BJ (cell line): ENCODE data around the gene PDE4D. TPM values are rescaled to one million over a fixed set of nuclear protein-coding genes. Genes with fewer than 3 reads are reported as not detected.
"Not testable (repeated sequence)": the region's sequence is repeated elsewhere in the genome, so short reads cannot be mapped to it uniquely, and the experiment has no call there.

ENCODE experiments used
- CTCF ChIA-PET: fragments of 350-600 bp; formaldehyde crosslinking; extraction: SDS; loops from one replicate; lab custom pipeline; 2021; ENCODE audit warnings: antibody characterized with exemption, inconsistent platforms; lab: Yijun Ruan, JAX
- POLR2A ChIA-PET: fragments of 300-600 bp; sonication (Branson Sonifier 250); formaldehyde crosslinking; extraction: SDS; loops from one replicate; lab custom pipeline; 2021; ENCODE audit warnings: antibody characterized with exemption; lab: Charles Lee
- DNase-seq: peaks from one replicate; pipeline ENCODE4 v3.0.0-alpha.2; 2011; ENCODE audit warnings: low read depth
- H3K27me3 ChIP-seq: 2 replicates; pipeline ENCODE4 v1.6.0; 2011; ENCODE audit warnings: low read length; ENCODE audit not compliant: control insufficient read depth, insufficient read depth
- H3K36me3 ChIP-seq: 2 replicates; pipeline ENCODE4 v1.5.1; 2011; ENCODE audit warnings: low read length; ENCODE audit not compliant: control insufficient read depth, insufficient read depth
- H3K4me3 ChIP-seq: 2 replicates; pipeline ENCODE4 v1.5.1; 2011; ENCODE audit warnings: low read depth, mild to moderate bottlenecking, control low read depth, low read length
- CTCF ChIP-seq: IDR thresholded peaks from 2 replicates; pipeline ENCODE4 v1.5.1; 2011; ENCODE audit warnings: low read depth, mild to moderate bottlenecking, control low read depth, inconsistent platforms, low read length, moderate library complexity; ENCODE audit not compliant: insufficient read depth
- polyA plus RNA-seq: library from polyadenylated mRNA; depleted of rRNA; stranded (reverse); fragments of >200 nt; gene quantifications from 2 replicates; pipeline ENCODE4 v1.2.3, GENCODE V29; 2011

Gene PDE4D
- polyA plus RNA-seq, 1 experiment: 2.8 TPM

GRCh38 chr5:58999804-59000203 lies 893.7 kb downstream of the PDE4D start:
- DNase-seq: no peak
- no peaks in the 10 kb centered on the region for H3K36me3 ChIP-seq
- POLR2A ChIA-PET: no interaction called here
- no peak for TF ChIP-seq CTCF
- no peaks in the 10 kb centered on the region for H3K27me3 ChIP-seq
- CTCF ChIA-PET: interaction anchor here (1.3 to 1.4 kb wide), 2 partner anchors 11 to 12 kb away, joined by 5 to 6 read pairs; no protein-coding TSS in a partner anchor
- no peak overlapping the region for H3K4me3 ChIP-seq

- no peaks in the 10 kb centered on the region for H3K27me3 ChIP-seq
- no peaks in the 10 kb centered on the region for H3K36me3 ChIP-seq
- CTCF ChIA-PET: interaction anchor here (0.6 to 1.0 kb wide), 2 partner anchors 107 to 1794 kb away, joined by 3 to 4 read pairs; no protein-coding TSS in a partner anchor
- no peak for TF ChIP-seq CTCF
- no peak for DNase-seq
- POLR2A ChIA-PET: no interaction called here
- no peak overlapping the region for H3K4me3 ChIP-seq
Measured at GRCh38 chr5:58998544-58998943, 895.0 kb downstream of the PDE4D start.

GRCh38 chr5:58995779-58996178 lies 897.7 kb downstream of the PDE4D start:
- H3K36me3 ChIP-seq, H3K27me3 ChIP-seq, POLR2A ChIA-PET, DNase-seq, H3K4me3 ChIP-seq: not testable (repeated sequence)
- CTCF ChIA-PET: interaction anchor here (1.1 to 1.5 kb wide), 2 partner anchors 11 to 103 kb away, joined by 4 to 5 read pairs; no protein-coding TSS in a partner anchor

- ChIA-PET POLR2A (no interaction called here), CTCF (interaction anchor here (1.4 kb wide), 1 partner anchor 13 kb away, joined by 3 read pairs; no protein-coding TSS in a partner anchor)
- Histone ChIP-seq H3K27me3 (no peaks in the 10 kb centered on the region), H3K36me3 (no peaks in the 10 kb centered on the region), H3K4me3 (no peak overlapping the region)
- DNase-seq: no peak
- no peak for TF ChIP-seq CTCF
Measured at GRCh38 chr5:58993461-58993860, 900.1 kb downstream of the PDE4D start.

- DNase-seq: no peak
- Histone ChIP-seq H3K27me3 (no peaks in the 10 kb centered on the region), H3K4me3 (no peak overlapping the region), H3K36me3 (no peaks in the 10 kb centered on the region)
- POLR2A ChIA-PET: no interaction called here
- CTCF ChIA-PET: interaction anchor here (1.6 kb wide), 1 partner anchor 12 kb away, joined by 4 read pairs; no protein-coding TSS in a partner anchor
- no peak for TF ChIP-seq CTCF
Measured at GRCh38 chr5:58988938-58989337, 904.6 kb downstream of the PDE4D start.

GRCh38 chr5:58987193-58987592 lies 906.3 kb downstream of the PDE4D start:
- DNase-seq: no peak
- ChIA-PET CTCF (interaction anchor here (1.6 kb wide), 1 partner anchor 12 kb away, joined by 6 read pairs; no protein-coding TSS in a partner anchor), POLR2A (no interaction called here)
- no peak overlapping the region for H3K4me3 ChIP-seq
- no peaks in the 10 kb centered on the region for H3K36me3 ChIP-seq
- no peaks in the 10 kb centered on the region for H3K27me3 ChIP-seq
- TF ChIP-seq CTCF: no peak
